Stimulated activated CD4-positive, alpha-beta T cell treated with anti-CD3 and anti-CD28 coated beads, Interleukin-12 subunit alpha, Interleukin-12 subunit beta, amount 100 ng/mL, for 4 hours (primary cell): ENCODE results near the gene EMID1.

Source experiments
- DNase-seq: peaks from one replicate; pipeline ENCODE4 v3.0.0-alpha.2; 2020

The EMID1 gene

DNA sequence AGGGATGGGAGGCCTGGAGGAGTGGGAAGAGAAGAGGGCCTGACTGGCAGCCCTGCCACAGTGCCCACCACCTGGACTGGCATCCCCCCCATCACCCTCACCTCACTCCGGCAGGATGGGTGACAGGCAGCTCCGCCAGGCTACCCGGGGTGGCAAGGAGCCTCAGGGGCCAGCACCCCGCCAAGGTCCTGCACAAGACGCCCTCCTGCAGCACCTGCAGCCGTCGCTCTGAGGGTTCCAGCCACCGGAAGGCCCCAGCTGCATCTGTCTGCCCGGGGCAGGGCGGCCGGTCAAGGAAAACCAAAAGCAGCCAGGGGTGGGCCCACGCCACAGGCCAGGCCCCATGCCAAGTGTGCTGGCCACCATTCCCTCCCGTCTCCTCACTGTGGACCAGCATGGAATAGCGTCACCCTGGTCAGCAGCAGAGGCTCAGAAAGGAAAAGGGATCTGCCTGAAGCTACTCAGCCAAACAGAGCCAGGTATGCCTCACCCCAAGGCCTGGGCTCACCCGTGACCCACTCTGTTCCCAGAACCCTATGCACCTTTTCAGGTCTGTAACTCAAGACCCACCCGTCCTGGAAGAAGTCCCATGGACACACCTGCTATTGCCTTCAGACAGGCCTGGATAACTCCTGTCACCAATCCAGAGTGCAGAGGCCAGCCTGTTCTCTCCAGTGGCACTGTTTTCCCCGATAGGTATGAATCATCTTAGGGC is 55.1 kb downstream of the EMID1 start:
- no peak for DNase-seq

DNA sequence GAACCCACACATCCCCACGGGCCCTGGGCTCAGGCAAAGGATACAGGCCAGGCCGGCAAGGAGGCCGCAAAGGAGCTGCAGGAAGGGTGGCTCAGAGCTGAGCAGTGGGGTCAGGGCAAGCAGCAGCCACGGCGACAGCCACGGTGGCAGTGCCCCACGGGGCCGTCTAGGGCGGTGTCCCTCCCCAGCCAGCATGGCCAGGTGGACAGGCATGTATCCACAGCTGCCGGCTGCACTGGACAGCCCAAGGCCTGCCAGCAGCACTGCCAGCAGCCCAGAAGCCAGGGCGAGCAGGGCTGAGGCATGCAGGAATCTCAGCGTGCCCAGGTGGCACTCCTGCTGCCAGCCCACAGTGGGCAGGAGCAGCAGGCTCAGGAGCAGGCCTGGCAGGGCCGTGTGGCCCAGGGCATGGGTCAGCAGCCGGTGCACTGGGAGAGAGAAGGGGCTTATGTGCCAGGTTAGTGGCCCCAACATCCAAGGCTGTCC is 58.1 kb downstream of the EMID1 start:
- no peak for DNase-seq

DNA sequence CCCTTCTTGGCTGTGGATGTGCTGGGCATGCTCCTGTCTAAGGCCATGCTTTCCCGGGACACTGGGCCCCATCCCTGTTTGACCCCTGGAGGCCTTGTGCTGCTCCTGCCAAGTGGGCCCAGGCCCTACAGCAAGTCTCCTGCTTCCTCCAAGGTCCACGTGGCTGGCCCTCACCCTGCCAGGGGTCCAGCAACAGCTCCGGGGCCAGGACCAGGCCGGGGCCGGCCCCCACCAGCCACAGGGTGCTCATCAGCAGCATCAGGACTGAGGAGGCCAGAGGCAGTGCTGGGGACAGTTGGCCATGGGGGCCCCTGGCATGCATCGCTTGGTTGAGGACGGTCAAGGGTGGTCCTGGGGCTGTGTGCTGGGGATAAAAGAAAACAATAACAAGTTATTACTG is 59.6 kb downstream of the EMID1 start:
- DNase-seq, result no peak

DNA sequence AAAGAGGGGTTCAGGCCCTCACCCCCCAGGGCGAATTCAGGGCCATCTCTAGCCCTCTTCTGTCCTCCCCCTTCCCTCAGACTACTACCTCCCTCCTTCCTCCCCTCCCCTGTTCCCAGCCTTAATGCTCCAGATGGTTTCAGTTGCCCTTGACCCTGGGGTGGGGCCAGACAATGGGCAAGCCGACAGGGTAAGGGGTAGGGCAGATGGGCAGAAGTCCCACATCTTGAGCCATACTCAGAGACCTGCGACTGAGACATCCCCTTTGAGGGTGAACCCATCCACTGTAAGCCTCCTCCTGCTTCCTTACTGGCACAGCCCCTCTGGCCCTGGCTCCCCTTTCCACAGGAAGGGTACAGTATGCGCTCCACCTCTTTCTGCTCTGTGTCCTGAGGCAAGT is 60.2 kb downstream of the EMID1 start:
- DNase-seq, result no peak

DNA sequence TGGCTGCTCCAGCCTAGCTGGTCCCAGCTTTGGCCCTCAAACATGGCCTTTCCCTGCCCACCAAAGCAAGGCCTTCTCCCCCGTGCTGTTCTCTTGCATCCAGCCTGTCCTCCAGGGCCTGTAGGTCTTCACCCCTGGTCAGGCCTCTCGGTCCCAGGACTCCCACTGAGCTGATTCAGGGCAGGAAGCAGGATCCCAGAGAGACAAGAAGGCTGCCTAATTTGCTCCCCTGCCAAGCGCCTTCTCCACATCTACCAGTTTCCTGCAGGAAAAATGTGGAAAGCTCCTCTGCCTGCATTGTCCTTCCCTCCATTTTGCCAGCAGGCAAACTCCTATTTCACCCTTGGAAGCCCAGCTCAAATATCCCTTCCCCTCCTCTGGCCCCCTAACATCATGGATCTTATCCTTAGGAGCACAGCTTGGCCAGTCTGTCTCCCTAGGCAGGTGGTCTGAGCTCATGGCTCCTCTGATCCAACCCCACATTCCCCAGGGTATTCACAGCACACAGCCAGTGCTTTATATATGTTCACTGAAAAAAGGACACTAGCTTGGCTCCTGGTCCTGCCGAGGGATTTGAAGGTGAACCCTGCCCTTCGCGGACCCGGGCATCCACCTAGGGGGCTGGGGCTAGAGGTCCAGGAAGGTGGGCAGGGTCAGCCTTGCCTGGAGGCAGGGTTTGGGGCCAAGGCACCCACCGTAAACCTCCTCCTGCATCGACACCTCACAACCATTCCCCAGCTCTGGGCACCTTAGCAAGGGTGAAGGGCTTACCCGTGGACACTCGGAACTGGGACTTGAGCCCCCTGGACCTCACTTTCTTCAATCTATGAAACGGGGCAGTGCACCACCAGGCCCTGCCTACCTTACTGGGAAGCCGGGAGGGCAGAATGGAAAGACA is 61.1 kb downstream of the EMID1 start:
- DNase-seq, result no peak

DNA sequence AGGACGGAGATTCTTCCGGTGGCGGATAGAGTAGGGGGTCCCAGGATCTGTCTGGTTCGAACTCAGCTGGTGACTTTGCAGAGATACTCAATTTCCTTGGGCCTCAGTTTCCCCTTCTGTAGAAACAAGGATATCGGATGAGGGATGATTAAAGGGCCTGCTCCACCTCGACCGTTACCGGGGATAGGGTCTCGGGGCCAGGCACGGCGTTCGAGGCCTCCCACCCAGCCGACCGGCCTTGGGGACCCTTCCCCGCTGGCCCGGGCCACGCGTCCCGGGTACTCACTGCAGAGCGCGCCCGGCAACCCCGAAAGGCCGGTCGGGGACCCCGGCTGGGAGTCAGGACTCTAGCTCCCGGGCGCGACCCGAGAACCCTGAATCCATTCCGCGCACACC is 61.8 kb downstream of the EMID1 start:
- no peak for DNase-seq

DNA sequence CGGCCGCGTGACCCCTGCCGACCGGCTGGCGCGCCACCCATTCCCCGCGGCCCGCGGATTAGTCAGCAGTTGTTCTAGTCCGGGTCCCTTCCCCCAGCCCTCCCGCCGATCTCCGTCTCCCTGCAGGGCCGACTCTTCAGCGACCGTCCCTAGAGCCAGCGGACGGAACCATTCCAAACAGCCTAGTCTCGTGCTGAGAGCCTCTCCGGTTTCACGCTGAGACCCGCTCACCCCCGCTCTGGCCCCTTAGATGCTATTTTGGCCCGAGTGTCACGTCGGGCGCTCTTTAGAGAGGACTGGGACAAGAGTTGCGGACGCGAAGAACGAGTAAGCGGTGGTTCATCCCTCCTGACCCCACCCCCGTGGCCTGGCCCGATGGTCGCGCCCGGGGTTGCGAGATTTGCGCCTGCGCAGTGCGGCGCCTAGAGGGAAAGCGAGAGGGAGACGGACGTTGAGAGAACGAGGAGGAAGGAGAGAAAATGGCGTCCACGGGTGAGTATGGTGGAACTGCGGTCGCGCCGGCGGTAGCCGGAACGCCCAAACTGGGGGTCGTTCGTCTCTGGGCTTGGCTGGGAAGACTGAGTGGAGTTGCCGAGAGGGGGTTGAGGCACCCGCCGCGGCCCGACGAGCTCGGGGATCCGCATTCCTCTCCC is 62.3 kb downstream of the EMID1 start, which contains the start of the genes EWSR1 and RHBDD3:
Gene EWSR1, plus strand, starts transcription at position 411 of the 653 bp plus-strand sequence. Its CDS starts 69 bp downstream, at position 480.
Gene RHBDD3, minus strand, starts transcription at position 124 of the 653 bp plus-strand sequence. CDS start 2,355 bp downstream, outside the sequence.
- DNase-seq, result peak; percentile 97

DNA sequence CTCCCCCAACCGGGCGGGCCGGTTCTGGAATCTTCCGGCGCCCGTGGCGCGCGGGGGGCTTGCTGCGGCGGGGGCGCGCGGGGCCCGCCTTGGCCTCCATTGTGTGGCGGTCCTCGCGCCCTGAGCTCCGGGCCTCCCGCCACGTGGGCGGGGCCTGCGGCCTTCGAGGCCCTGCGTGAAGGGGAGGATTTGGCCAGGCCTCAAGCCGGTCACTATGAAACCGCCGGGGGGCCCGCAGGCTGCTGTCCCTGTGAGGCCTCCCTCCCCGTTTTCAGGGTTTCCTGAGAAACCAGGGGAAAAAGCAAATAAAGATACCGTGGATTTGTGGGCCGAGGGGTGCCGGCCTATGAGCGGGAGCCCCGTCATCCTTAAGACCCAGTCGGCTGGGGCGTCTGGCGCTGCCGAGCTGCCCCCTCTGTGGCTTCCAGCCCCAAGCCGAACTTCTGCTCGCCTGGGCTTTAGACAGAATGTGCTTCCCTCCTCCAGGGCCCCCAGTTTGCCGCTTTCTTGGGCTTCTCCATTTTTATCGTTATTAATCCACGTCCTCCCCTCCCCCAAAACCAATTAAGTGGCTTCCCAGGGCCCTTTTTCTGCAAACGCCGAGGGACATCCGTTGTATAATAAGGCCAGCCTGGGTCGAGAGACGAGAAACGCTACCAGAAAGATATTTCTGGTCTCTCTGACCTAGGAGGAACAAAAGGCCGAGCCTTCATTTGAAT is 63.0 kb downstream of the EMID1 start:
- DNase-seq, result peak; percentile 31

DNA sequence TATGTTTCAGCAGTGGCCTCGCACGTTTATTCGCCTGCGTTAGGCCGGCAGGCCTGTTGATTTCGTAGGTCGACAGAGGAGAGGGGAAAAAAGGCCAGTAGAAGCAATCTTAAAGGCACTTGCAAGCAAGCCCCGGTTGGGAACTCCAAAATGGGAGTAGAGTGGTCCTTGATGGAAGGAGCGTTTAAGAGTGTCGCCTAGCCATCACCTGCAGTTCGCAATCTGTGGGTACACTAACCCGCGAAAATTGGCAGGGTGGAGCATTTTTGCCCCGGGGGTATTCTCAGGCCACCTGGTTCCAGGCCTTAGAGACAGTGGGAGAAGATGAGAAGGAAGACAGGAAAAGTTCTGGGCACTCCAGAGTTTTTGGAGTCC is 63.5 kb downstream of the EMID1 start:
- DNase-seq, result no peak

DNA sequence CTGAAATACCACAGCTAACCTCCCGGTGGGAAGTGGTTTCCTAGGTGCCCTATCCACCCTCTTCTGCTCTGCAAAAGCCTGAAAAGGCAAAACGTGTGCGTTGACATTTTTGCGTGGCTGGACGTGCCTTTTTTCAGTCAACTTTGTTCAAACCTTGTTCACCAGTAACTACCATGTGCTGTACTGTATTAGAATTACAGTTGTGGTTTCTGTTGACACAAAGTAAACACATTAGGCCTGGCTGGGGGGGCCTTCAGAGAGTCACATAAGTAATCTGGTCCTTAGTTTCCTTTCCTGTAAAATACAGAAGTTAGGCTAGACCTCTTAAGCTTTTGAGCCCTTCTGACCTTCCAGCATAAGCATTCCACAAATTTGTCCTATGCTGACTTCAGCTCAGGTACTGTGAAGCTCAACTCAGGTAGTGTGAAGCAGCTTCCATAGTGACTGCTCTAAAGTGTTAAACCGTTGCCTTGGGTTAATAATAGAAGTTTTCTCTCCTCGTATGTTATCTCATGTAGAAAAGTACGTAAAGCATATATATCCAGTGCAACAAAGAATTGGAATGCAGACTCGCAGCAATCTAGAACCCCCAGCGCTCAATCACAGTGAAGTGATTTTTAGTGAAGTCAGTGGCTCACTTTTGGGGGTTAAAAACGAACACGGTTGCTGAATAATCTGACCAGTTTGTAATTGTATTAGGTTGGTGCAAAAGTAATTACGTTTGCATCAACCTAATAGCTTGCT is 64.2 kb downstream of the EMID1 start:
- DNase-seq, result no peak

DNA sequence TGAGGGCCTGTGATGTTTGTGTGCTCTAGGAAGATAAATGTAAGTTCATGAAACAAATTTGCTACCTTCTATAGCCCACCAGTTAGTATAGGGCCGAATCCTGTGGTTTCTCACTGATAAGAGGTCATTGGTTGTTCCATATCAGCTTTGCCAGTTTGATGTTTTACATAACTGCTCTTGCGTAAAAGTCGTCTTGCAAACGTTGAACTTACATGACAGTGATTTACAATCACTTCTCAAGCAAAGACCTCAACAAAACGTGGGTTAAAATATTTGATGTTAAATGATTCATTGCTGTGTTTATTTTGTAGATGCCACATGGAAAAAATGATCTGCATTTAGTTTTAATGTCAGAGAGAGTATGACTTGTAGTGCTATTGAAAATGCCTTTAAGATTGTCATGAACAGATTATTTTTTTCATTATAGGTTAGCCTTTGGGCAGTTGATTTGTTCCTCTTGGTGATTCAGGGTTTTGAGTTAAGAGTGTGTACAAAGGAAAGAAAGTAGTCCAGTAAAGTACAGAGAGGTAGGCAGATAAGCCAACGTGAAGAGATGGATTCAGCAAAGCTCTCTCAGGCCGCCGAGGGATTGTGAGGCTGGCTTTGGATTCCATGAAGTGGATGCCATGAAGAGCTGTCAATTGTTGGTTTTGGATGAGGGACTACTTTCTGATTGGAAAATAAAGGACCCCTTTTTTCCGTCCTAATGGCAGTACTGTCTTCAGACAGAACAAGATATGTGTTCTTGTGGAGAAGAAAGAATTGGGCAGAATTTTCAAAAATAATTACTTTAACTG is 65.0 kb downstream of the EMID1 start:
- no peak for DNase-seq

DNA sequence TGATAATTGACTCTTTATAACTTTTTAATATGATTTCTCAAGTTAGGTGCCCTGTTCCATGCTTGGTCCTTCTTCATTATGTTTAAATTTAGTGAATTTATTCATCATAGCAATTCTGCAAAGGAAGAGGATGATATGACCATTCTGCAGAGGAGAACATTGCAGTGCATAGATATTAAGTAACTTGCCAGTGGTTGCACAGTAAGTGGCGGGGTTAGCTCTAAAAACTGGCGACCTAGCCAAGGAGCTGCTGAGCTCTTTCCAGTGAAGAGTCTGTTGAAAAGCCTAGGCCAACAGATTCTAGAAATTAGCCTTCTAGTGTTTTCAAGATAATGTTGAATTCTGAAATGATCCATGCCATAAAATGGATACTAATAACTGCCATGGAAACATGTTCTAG is 66.9 kb downstream of the EMID1 start:
- no peak for DNase-seq

DNA sequence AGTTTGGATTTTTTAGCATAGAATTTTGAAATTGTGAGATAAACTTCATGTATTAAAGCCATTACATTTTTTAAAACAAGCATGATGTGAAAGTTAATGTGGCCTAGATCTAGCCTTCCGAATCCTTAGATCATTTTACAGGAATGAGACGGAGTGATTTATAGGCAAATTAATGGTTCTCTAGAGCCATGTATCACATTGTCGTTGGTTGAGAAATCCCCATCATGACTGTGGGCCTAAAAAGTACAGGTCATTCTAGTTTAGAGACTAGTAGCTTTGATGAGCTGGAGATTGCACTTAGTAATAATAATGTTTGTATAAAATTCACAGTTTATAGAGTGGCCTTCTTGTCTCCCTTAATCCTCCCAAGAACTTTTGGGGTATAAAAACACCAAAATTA is 69.5 kb downstream of the EMID1 start:
- no peak for DNase-seq

DNA sequence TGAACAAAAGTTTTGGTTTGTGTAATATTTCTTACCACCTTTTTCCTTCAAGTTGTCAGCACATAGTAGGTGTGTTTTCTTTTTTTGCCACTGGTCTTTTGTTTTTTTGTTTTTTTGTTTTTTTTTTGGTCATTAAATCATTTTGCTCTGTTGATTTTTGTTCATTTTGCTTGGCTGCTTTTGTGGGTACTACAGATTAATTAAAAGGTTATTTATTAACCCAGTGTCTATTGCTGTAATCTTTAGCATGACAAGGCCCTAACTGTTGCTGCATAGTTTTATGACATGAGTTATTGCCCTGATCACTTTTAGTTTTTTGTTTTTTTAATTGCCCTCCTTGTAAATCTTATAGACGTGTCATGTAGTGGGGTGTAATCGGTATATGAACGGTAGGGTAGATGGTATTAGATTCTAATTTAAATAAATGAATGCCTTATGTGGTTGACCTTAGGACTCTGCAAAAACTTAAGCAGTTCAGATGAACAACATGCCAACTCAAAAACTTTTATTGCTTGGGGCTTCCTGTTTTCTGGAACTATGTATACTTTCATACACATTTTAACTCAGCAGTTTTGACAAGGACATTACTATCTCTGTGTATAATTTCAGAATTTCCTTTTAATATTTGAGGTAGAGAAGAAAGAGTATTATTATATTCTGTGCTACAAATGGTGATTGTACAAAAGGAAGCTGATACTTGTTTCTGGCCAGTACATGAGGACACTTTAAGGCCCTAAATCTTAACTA is 70.3 kb downstream of the EMID1 start:
- DNase-seq, result no peak

DNA sequence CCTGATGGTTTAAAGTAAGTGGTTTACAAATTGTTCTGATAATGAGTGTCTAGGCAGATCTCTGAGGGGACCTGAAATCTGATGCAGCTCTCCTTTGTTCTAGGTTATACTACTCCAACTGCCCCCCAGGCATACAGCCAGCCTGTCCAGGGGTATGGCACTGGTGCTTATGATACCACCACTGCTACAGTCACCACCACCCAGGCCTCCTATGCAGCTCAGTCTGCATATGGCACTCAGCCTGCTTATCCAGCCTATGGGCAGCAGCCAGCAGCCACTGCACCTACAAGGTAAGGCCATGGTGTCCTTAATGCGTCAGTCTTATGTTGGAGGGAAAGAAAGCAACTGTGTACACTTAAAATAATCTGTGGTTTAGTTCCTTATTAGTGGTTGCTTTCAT is 72.2 kb downstream of the EMID1 start:
- DNase-seq, result no peak

DNA sequence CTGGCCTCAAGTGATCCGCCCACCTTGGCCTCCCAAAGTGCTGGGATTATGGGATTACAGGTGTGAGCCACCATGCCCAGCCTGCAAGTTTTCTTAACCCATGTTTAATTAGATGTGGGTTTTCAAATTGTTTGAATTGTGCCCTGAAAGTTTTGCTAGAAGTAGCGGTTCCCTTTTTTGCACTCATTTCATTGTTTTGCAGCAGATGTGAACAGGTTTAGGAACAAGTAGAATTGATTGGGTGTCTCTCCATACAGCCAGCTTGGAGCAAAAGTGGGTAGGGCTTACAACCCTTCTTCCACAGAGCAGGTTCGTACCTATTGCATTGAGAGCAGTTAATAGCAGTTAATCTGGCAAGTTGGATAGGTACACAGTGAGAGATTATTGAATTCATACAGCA is 78.5 kb downstream of the EMID1 start:
- no peak for DNase-seq

DNA sequence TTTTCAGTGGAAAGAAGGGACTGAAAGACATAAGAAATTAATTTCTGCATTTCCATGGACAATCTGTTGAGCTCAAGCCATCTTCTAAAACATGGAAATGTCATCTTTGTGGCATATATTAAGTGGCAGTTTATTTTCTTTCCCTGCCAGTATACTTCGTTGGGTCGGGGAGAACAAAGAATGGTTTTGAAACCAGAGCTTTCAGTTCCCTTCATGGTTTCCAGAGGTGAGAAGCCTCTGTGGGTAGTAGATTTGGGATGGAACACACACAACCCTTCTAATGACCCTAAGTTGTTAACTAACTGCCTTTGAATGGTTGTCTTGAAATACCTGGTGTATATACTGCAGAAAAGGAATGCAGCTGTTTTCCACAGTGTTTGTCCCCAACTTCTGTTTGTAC is 83.1 kb downstream of the EMID1 start:
- no peak for DNase-seq

DNA sequence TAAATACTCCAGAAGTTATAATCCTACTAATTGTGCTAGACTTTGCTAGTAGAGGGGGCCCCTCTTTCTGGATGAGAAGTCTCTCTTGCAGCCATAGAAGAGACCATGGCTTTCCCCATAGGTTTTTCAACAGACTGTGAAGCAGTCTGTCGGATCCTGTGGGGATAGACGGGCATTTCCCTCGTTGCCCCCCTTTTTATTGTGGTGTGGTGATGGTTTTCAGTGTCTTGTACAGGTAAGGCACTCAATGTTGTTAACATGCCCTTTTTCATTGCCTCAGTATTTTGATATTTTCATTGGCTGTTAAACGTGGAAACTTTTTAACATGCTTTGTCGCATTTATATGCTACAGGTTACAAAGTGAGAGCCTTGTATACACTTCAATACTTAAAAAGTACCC is 84.4 kb downstream of the EMID1 start:
- DNase-seq, result no peak

DNA sequence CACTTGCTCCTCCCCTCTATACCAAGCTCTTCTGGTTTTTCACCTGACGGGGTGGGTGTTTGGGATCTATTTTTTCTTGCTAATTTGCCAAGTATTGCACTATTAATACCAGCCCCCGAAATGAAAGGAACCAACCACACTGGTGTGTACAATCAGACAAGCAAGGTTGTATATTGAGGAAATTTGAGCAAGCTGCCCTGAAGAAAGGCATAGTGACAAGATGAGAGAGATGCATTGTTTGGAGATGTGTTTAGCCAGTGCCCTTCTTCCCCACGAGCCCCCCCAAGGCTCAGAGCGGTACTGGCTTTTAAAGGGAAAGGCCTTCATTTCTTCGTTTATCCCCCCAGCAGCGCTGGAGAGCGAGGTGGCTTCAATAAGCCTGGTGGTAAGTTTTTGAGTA is 85.5 kb downstream of the EMID1 start:
- DNase-seq, result no peak

DNA sequence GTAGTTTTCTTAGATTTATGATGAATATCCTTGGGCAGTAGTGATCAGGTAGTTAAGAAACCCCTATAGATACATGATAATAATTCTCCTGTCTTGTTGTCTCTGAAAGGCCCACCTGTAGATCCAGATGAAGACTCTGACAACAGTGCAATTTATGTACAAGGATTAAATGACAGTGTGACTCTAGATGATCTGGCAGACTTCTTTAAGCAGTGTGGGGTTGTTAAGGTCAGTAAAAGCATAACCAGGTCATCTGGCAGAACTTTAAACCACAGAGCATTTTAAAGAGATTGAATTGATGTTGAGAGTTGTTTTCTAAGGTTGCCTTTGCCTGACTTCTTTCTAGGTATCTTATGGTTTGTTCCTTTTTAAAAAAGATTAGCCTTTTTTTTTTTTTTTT is 86.7 kb downstream of the EMID1 start:
- no peak for DNase-seq
